ENCODE data around the gene MAPK1.
"Not testable (repeated sequence)": the region's sequence is repeated elsewhere in the genome, so short reads cannot be mapped to it uniquely, and the experiment has no call there.

MAPK1 gene

DNA sequence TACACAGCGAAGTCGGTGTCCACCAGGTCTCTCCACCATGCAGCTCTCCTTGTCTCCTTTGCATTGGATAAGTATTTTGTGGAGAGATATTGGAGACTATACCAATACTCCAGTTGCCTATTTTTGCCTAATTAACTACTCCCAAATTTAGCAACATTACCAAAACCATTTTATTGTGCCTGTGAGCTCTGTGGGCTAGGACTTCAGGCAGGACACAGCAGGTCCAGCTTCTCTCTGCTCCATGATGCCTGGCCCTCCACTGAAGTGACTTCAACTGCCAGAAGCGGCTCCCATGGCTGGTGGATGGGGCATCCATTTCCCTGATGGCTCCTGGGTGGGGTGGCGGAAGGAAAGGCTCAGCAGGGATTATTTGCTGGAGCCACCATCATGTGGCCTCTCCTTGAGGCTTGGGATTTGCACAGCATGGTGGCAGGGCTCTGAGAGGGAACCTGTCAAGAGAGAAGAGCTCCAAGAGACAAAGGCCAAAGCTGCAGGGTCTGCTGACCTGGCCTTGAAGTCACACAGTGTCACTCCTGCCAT, 36.9 kb upstream of the MAPK1 start:
- no peak for FAIRE-seq

DNA sequence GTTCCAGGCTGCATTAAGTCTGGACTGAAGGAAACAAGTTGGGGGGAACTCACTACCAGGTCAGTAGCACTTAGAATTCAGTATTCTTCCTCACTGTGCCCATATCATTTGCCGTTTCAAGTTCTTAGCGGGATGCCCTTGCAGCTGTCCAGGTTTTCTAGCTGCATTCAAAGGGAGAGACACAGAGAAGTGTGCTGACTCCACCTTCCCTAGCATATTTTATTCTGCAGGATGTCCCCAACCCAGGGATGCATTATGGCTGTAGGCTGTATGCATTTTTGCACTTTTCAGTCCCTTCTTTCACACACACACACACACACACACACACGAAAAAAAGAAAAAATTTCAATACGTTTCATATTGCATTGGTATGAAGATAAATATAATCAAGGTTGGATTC, 35.8 kb upstream of the MAPK1 start:
- DNase-seq (ENCODE audit: insufficient read length, low spot score) = no peak
- FAIRE-seq = no peak
- TF ChIP-seq, protein P1, sequence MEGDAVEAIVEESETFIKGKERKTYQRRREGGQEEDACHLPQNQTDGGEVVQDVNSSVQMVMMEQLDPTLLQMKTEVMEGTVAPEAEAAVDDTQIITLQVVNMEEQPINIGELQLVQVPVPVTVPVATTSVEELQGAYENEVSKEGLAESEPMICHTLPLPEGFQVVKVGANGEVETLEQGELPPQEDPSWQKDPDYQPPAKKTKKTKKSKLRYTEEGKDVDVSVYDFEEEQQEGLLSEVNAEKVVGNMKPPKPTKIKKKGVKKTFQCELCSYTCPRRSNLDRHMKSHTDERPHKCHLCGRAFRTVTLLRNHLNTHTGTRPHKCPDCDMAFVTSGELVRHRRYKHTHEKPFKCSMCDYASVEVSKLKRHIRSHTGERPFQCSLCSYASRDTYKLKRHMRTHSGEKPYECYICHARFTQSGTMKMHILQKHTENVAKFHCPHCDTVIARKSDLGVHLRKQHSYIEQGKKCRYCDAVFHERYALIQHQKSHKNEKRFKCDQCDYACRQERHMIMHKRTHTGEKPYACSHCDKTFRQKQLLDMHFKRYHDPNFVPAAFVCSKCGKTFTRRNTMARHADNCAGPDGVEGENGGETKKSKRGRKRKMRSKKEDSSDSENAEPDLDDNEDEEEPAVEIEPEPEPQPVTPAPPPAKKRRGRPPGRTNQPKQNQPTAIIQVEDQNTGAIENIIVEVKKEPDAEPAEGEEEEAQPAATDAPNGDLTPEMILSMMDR (IDR thresholded peaks at IDR 0.05; ENCODE audit: insufficient read depth, missing control alignments) = no peak

More for the DNA sequence above, 36.9 kb upstream of the MAPK1 start:
- DNase-seq (ENCODE audit: insufficient read length, low spot score) = no peak
- TF ChIP-seq, protein P1 (IDR thresholded peaks at IDR 0.05; ENCODE audit: insufficient read depth, missing control alignments) = no peak

DNA sequence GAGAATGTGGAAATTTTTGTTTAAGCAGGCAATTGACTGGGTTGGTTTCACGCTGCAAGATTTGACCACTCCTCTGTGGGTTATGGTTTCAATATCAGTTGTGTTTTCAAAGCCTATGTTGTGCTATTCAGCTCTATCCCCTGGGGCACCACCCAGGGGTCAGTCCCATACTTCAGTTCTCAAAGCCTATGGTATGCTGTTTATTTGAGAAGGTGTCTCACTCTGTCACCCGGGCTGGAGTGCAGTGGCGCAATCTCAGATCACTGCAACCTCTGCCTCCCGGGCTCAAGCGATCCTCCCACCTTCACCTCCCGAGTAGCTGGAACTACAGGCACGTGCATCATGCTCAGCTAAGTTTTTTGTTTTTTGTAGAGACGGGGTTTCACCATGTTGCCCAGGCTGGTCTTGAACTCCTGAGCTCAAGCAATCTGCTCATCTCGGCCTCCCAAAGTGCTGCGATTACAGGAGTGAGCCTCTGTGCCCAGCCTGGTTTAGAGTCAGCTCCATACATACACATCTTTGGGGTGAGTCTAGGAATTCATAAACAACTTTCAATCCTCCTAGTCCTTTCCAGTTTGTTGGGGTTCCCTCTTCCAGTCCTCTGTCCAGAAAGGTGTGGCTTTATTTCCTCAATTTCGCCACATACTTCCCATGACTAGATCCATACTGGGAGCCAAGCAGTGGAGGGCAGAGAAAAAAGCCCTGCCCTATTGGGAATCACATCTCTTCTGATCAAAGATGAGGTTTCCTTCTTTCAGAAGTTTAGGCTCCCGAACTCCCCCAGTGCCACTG, 35.0 kb upstream of the MAPK1 start:
- FAIRE-seq (no peak), DNase-seq (ENCODE audit: insufficient read length, low spot score) (no peak)
- TF ChIP-seq, protein P1 (IDR thresholded peaks at IDR 0.05; ENCODE audit: insufficient read depth, missing control alignments) = no peak

DNA sequence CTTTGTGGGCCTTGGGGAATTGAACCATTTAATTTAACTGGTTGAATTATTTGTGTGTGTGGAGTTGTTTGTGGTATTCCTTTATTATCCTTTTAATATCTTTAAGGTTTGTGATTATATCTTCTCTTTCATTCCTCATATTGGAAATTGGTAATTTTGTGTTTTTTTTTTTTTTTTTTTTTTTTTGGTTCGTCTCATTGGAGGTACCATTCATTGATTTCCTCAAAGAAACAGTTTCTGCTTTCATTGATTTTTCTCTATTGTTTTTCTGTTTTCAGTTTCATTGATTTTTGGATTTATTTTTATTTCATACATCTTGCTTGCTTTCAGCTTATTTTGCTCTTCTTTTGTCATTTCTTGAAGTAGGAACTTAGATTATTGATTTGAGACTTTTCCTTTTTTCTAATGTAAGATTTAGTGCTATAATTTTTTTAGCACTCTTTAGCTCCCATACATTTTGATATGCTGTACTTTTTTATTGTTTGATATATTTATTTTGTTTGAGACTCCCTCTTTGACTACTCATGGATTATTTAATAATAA, 31.0 kb upstream of the MAPK1 start:
- FAIRE-seq (no peak), DNase-seq (ENCODE audit: insufficient read length, low spot score) (no peak)
- TF ChIP-seq, protein P1 (IDR thresholded peaks at IDR 0.05; ENCODE audit: insufficient read depth, missing control alignments) = no peak

DNA sequence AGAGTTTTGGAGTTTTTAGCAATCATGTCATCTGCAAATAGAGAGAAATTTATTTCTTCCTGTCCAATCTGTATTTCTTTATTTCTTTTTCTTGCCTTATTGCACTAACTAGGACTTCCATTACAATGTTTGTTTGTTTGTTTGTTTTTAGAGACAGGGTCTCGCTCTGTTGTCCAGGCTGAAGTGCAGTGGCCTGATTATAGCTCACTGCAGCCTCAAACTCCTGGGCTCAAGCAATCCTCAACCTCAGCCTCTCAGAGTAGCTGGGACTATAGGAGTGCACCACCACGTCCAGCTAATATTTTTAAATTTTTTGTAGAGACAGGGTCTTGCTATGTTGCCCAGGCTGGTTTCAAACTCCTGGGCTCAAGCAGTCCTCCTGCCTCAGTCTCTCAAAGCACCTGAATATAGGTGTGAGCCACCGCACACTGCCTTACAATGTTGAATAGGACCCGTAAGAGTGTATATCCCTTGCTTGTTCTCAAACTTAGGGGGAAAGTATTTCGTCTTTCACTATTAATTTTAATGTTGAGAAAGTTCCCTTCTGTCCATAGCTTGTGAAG, 29.6 kb upstream of the MAPK1 start:
- TF ChIP-seq, protein P1 (IDR thresholded peaks at IDR 0.05; ENCODE audit: insufficient read depth, missing control alignments) = no peak
- FAIRE-seq = no peak
- no peak for DNase-seq (ENCODE audit: insufficient read length, low spot score)

DNA sequence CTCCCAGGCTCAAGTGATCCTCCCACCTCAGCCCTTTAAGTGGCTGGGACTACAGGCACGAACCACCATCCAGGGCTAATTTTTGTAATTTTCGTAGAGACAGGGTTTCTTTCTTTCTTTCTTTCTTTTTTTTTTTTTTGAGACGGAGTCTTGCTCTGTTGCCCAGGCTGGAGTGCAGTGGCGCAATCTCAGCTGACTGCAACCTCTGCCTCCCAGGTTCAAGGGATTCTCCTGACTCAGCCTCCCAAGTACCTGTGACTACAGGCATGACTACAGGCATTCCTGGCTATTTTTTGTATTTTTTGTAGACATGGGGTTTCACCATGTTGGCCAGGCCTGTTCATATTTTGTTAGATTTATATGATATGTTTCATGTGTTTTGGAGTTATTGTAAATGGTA, 28.8 kb upstream of the MAPK1 start:
- not testable (repeated sequence) for DNase-seq (ENCODE audit: insufficient read length, low spot score); FAIRE-seq

DNA sequence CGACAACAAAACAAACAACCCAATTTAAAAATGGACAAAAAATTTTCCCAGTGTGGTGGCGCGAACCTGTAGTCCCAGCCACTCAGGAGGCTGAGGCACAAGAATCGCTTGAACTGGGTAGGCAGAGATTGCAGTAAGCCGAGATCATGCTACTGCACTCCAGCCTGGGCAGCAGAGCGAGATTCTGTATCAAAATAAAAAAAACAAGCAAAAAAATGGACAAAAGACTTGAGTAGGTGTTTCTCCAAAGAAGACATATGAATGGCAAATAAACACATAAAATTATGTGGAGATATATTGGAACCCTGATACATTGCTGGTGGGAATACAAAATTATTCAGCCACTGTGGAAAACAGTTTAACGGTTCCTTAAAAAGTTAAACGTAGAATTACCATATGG, 27.4 kb upstream of the MAPK1 start:
- TF ChIP-seq, protein P1 (IDR thresholded peaks at IDR 0.05; ENCODE audit: insufficient read depth, missing control alignments) = no peak
- DNase-seq (ENCODE audit: insufficient read length, low spot score) = no peak
- FAIRE-seq = no peak
